Mucosa of stomach (tissue), 1 donor: Measurements from ENCODE around the gene ATG13.

Source experiments
- H3K27me3 ChIP-seq: one replicate; pipeline ENCODE4 v1.7.0; 2013; ENCODE audit warnings: mild to moderate bottlenecking, low read length; ENCODE audit not compliant: control insufficient read depth, insufficient read depth
- H3K36me3 ChIP-seq: one replicate; pipeline ENCODE4 v1.7.0; 2013; ENCODE audit warnings: low read length; ENCODE audit not compliant: control insufficient read depth, insufficient read depth
- H3K4me1 ChIP-seq: one replicate; pipeline ENCODE4 v1.7.0; 2013; ENCODE audit warnings: mild to moderate bottlenecking, low read length; ENCODE audit not compliant: control insufficient read depth, insufficient read depth
- H3K4me3 ChIP-seq: one replicate; pipeline ENCODE4 v1.7.0; 2013; ENCODE audit warnings: low read length
- H3K9ac ChIP-seq: one replicate; pipeline ENCODE4 v1.7.0; 2013; ENCODE audit warnings: mild to moderate bottlenecking, low read length, moderate library complexity
- H3K9me3 ChIP-seq: one replicate; pipeline ENCODE4 v1.7.0; 2013; ENCODE audit warnings: mild to moderate bottlenecking, low read length, moderate library complexity; ENCODE audit not compliant: control insufficient read depth
- donor health status: Pancreatic carcinoma.

The ATG13 gene

DNA sequence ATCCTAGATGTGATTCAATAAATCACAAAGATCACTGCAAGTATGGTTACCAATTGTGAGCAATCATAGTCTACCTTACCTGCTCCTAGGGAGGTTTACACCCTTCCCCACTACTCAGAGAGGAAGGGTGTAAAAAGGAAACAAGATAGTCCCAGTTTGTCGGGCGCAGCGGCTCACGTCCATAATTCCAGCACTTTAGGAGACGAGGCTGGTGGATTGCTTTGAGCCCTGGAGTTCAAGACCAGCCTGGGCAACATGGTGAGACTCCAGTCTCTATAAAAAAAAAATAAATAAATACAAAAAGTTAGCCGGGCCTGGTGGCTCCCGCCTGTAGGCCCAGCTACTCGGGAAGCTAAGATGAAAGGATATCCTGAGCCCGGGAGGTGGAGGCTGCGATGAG, 22.6 kb upstream of the ATG13 start:
- Histone ChIP-seq H3K4me3 (no peak overlapping the region), H3K9ac (no peak overlapping the region), H3K9me3 (no peaks in the 10 kb centered on the region), H3K36me3 (no peaks in the 10 kb centered on the region), H3K4me1 (peaks cover 25% of the 10 kb centered on the region), H3K27me3 (no peaks in the 10 kb centered on the region)

DNA sequence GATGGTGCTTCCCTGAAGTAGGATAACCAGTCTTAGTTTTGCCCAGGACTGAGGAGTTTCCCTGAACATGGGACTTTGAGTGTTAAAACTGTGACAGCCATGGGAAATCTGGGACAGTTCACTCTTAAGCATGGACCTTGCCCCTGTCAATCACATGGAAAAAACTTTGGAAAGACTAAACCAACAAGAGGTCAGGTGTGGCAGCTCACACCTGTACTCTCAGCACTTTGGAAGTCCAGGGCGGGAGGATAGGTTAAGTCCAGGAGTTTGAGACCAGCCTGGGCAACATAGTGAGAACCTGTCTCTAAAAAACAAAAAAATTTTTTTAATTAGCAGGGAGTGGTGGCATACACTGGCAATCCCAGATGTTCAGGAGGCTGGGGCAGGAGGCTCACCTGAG, 20.2 kb upstream of the ATG13 start:
- Histone ChIP-seq H3K27me3 (no peaks in the 10 kb centered on the region), H3K36me3 (no peaks in the 10 kb centered on the region), H3K9ac (no peak overlapping the region), H3K4me3 (no peak overlapping the region), H3K4me1 (peaks cover 13% of the 10 kb centered on the region), H3K9me3 (no peaks in the 10 kb centered on the region)

DNA sequence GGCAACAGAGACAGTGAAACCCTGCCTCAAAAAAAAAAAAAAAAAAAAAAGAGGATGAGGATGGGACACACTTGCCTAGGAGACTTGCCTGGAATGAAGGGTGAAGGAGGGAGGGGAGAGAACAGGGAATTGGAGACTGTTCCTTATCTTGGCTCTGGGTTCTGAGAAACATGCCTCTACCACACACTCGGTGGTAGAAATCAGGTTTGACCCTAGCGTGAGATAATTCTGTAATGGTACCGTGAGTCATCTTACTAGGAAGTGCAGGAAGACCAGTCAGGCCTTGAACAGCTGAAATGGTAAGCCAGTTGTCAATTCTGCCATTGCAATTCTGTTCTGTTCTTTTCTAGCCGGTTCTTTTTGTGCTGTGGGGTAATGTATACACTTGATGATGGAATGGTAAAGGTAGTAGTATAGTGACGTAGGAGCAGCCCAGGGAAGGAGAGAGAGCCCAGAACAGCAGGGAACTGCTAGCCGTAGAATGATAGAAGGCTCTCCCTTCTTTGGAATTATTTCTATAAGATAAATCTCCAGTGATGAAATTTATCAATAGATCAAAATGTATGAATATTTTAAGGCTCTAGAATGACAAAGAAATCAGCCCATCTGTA, 19.6 kb upstream of the ATG13 start:
- Histone ChIP-seq H3K4me1 (peaks cover 7% of the 10 kb centered on the region), H3K9me3 (no peaks in the 10 kb centered on the region), H3K27me3 (no peaks in the 10 kb centered on the region), H3K4me3 (no peak overlapping the region), H3K9ac (no peak overlapping the region), H3K36me3 (no peaks in the 10 kb centered on the region)

DNA sequence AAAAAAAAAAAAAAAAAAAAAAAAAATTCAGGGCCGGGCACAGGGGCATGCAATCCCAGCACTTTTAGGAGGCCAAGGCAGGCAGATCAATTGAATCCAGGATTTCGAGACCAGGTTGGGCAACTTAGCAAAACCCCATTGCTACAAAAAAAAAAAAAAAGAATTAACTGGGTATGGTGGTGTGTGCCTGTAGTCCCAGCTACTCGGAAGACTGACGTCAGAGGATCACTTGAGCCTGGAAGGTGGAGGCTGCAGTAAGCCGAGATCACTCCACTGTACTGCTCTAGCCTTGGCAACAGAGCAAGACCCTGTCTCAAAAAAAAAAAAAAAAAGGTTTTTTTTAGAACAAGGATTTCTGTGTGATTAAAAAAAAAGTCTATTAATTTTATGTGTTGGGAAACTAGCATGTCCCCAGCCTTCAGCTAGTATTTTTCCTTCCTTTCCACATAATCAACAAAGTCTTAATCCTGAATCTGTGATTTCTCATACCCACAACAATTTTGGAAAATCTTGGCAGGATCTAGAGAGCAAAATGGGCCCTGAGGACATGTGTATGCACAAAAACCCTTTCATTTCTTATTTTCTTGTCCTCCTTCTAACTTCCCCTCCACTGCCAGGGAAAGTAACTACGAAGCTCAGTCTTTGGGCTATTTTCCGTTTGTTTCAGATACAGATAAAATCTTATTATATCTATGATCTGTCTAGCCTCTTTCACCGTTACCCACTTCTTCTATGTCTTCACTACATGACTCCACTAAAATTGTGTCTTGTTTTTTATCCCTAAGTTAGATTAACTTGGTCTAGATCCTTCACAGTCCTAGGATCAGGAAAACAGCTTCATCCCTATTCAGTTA, 17.8 kb upstream of the ATG13 start:
- Histone ChIP-seq H3K36me3 (no peaks in the 10 kb centered on the region), H3K9ac (no peak overlapping the region), H3K9me3 (no peaks in the 10 kb centered on the region), H3K4me3 (no peak overlapping the region), H3K4me1 (peaks cover under 1% of the 10 kb centered on the region), H3K27me3 (no peaks in the 10 kb centered on the region)

DNA sequence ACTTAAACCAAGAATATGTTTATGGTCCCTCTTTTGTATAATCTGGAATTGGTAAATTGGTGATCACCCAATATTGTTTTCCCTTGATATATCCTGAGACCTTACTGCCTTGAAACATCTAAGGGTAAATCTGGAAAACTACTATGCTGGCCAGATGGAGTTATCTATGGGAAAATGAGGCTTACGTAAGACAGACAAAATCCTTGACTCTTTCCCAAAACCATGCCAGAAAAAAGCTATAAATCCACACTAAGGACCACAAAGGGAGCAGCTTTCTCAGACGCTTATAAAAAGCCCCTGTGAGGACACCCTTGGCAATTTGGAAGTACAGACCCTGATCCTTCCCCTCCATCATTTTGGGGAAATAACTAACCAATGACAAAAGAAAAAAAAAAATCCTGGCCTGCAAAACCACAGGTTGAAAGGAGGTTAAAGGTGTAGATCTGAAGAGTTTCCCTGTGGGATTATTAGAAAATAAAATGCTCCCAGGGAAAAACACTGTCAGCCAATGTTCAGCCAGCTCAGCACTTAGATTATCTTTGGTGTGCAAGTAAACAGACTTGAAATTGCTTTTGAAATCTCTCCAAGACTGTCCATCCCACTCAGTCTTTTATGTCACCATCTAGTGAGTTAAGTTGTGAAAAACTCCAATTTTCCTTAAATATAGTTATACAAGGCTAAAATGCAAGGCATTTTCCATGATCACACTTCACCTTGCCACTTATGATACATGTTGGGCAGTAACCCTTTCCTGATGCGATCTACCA, 17.0 kb upstream of the ATG13 start:
- no peak overlapping the region for H3K9ac ChIP-seq
- H3K4me3 ChIP-seq: no peak overlapping the region
- H3K4me1 ChIP-seq: no peaks in the 10 kb centered on the region

DNA sequence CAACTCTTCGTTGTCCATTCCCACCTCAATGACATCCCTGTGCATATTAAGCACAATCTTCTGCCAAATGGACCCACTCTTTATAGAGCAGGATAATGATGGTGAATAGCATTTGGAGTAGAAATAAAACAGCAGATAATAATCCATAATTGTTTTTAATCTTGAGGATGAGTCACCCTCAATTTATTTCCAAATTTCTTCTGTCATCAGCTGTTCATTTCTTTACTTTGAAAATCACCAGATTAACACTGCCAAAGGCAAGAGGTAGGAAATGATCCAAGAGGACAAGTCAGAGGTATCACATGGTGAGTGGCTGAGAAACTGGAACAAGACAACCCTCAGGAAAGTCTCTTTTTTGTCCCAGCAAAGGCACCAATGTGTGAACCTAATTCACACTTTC, 16.2 kb upstream of the ATG13 start:
- Histone ChIP-seq H3K9me3 (no peaks in the 10 kb centered on the region), H3K4me3 (no peak overlapping the region), H3K36me3 (no peaks in the 10 kb centered on the region), H3K9ac (no peak overlapping the region), H3K4me1 (no peaks in the 10 kb centered on the region), H3K27me3 (no peaks in the 10 kb centered on the region)

More for the DNA sequence above, 17.0 kb upstream of the ATG13 start:
- no peaks in the 10 kb centered on the region for H3K9me3 ChIP-seq
- H3K36me3 ChIP-seq: no peaks in the 10 kb centered on the region
- H3K27me3 ChIP-seq: no peaks in the 10 kb centered on the region

DNA sequence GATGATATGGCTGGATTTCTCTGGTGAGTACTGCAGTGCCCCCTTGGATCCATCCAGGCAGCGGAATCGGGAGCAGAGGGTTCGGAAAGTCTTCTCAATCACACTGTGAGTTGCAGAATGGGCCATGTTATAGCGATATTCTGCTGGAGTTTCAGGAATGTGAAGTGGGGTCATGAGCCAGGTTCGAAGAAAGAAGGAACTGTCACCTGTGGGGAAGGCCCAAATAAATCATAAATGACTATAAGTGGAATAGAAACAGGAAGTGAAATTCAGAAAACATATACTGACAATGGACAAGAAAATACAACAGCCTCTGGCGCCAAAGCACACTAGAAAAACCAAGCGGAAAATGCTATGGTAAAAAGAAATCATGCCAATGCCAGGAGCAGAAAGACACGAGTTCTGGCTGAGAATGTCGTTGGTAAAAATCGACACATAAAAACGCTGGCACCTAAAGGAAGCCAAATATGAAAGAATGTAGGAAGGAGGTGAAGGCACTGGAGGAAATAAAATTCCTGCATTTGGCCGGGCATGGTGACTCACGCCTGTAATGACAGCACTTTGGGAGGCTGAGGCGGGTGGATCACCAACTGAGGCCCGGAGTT, 13.5 kb upstream of the ATG13 start:
- H3K9me3 ChIP-seq: no peaks in the 10 kb centered on the region
- no peaks in the 10 kb centered on the region for H3K27me3 ChIP-seq
- no peak overlapping the region for H3K9ac ChIP-seq
- H3K36me3 ChIP-seq: no peaks in the 10 kb centered on the region
- H3K4me3 ChIP-seq: no peak overlapping the region
- no peaks in the 10 kb centered on the region for H3K4me1 ChIP-seq

DNA sequence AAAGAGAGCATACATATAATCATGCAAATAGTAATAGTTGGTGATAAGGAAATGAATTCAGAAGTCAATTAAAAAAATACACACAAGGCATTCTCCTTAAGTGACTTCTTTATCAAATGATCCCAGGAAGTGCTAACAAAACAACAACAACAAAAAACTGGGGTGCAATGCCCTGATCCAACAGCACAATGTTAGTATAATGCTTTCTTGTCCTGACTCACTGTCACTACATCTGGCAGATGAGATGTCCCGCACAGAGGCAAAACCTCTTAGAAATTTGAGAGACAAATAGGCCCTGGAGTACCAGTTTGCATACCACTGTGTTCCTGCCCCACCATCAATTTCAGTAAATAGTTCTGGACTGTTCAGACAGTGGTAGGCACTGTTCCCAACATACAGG, 12.6 kb upstream of the ATG13 start:
- H3K9ac ChIP-seq: no peak overlapping the region
- H3K4me3 ChIP-seq: no peak overlapping the region

DNA sequence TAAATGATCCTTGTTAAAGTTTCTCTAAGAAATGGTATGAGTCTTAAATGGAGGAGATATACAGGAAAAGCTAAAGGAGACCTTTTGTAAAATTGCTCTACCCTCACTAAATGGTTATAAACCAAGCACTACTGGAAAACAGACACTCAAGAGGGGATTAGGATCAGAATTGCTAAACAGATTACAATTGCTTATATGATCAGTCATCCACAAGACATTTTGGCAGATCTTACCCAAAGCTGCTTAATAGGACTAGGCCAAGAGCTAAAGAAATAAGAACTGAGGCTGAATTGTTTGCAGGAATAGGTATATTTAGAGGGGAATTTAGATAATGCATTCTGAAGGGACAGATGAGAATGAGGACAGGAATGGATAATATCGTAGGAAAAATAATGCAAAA, 9.8 kb upstream of the ATG13 start:
- Histone ChIP-seq H3K9me3 (no peaks in the 10 kb centered on the region), H3K27me3 (no peaks in the 10 kb centered on the region), H3K36me3 (no peaks in the 10 kb centered on the region), H3K9ac (no peak overlapping the region), H3K4me1 (peaks cover 5% of the 10 kb centered on the region), H3K4me3 (no peak overlapping the region)

More for the DNA sequence above, 12.6 kb upstream of the ATG13 start:
- no peaks in the 10 kb centered on the region for H3K4me1 ChIP-seq
- no peaks in the 10 kb centered on the region for H3K27me3 ChIP-seq
- no peaks in the 10 kb centered on the region for H3K36me3 ChIP-seq
- no peaks in the 10 kb centered on the region for H3K9me3 ChIP-seq

DNA sequence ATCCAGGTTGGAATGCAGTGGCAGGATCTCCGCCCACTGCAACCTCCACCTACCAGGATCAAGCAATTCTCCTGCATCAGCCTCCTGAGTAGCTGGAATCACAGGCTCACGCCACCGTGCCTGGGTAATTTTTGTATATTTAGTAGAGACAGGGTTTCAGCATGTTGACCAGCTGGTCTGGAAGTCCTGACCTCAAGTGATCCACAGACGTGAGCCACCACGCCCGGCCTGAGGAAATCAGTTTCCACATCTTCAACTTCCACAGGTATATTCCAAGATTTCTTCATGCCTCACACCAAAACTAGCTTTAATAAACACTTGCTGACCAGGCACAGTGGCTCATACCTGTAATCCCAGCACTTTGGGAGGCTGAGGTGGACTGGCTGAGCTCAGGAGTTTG, 8.0 kb upstream of the ATG13 start:
- Histone ChIP-seq H3K9me3 (no peaks in the 10 kb centered on the region), H3K4me1 (peaks cover 5% of the 10 kb centered on the region), H3K36me3 (no peaks in the 10 kb centered on the region), H3K4me3 (no peak overlapping the region), H3K27me3 (no peaks in the 10 kb centered on the region), H3K9ac (no peak overlapping the region)

DNA sequence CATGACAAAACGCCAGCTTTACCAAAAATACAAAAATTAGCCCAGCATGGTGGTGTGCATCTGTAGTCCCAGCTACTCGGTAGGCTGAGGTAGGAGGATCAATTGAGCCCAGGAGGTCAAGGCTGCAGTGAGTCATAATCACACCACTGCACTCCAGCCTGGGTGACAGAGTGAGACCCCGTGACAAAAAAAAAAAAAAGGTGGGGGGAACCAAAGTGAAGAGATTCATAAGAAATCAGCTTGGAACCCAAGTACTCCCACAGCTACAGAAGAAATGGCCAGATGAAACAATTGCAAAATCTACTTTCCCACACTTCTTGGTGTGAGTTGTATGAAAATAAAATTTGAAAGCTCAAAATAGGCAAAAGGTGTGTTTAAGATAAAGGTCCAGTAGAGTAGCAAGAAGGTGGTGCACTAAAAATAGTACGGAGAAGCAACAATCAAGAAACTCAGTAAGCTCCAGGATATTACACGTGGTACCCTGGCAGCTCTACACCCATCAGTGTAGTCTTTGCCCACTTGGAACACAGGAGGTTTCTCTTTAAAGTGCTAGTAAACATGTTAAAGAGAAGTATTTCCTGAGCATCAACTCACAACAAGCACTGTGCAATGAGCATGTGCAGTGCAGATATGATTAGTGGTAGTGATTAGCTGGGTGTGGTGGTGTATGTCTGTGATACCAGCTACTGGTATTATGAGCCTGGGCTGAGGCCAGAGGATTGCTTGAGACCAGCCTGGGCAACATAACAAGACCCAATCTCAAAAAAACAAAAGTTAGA, 5.6 kb upstream of the ATG13 start:
- H3K9me3 ChIP-seq: no peaks in the 10 kb centered on the region
- H3K4me1 ChIP-seq: peaks cover 18% of the 10 kb centered on the region
- H3K36me3 ChIP-seq: no peaks in the 10 kb centered on the region
- no peak overlapping the region for H3K4me3 ChIP-seq
- no peak overlapping the region for H3K9ac ChIP-seq
- no peaks in the 10 kb centered on the region for H3K27me3 ChIP-seq
